ENCODE data around the gene CDK4.

The CDK4 gene

DNA sequence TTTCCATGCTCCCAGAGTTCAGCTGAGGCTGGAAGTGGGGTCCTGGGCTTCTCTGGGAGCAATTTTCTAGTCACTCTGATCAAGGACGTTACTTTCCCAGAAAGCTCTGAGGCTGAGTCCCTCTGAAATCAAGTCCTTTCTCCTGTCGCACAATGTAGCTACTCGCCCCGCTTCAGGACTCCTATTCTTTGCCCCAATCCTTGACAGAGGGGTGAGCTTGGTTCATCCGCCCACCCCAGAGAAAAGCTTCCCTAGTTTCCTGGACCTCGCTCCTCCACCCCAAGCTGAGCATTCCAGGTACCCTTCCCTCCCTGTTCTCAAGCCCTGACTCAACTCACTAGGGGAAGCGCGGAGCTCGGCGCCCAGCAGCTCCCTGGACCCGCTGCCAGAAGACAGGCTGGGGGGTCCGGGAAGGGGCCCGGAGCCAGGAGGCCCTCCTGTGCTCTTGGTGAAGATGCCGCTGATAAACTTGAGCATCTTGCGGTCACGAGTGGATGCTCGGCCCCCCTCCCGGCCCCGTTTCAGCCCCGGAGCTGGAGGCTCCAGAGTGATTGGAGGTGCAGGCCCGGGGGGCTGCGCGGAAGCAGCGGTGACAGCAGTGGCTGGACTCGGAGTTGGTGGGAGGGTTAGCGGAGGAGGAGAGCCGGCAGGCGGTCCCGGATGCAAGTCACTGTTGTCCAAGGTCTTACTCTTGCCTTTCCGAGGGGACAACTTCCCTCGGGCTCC is 15.2 kb downstream of the CDK4 start:
- DNase-seq: no peak

DNA sequence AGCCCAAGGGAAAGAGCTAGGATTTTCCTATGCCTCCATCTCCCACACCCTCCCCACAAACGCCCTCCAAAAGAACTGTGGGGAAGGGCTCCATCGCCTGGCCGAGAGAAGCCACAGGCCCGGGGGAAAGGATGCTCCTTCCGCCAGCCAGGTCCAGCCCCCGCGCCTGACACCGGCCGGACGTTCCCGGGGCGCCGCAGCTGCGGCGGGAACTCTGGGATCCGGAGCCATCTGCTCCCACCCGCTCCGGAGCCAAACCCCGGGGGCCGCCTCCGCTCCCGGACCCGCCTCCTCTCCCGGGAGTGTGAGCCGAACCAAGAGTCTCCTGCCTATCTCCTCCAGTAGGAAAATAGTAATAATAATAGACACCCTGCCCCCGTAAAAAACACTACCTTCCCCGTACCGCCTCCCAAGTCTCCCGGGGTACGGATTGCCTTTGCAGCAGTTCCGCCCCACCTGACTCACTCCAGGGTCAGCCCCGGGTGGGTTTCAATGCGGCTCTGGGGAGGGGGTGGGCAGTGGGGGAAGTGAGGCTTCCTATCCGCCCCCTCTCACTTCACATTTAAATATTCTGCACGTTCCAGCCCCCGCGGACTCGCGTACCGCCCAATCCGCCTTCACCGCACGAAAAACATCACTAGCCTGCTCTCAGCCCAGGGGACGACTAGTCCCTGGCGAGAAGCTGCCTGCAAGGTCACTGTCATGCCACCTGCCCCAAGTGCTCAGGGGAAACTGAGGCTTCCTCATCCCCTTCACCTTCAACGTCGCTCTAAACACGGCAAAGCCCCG is 16.0 kb downstream of the CDK4 start:
- no peak for DNase-seq

DNA sequence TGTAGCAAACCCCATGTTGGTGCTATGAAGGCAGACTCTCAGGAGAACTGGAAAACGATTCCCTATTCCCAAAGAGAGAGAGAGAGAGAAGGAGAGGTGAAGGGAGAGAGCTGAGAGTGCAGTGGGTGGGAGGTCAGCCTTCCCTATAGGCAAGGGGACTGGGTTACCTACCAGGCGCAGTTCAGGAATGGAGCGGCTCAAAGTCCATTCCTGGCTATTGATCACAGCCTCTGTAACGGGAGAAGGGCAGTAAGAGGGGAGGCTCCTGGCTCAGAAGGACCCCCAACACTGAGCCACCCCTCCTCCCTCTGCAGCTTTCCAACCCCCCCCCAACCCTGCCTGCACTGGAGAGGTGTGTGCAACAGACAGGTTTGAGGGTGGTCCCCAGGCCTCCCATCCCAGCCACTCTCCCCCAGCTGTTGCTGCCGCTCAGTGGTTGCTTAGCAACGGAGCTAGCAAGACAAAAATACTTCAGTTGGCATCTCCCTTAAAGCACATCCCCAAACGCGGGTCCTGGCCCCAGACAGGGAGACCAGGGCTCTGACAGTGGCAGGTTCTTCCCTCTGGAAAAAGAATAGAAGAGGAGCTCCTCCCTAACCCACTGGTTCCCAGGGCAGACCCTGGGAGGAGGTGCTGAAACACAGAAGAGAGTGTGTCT is 16.8 kb downstream of the CDK4 start:
- DNase-seq: no peak

DNA sequence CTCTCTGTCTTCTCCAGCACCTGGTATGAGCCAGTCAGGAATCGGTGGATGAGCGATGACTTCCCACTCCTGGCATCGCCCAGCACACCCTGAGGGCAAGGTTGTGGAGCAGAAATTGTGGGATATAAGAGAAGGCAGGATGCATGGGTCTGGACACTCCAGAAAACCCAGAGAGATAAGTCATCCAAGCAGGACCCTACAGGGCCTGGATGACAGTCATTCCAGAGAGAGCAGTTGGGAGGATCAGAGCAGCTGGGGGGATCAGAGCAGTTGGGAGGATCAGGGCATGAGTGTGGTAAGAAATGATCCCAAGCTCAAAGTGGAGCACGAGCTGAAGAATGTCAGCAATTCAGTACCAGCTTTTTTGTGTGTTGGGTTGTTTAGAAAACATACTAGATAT is 17.5 kb downstream of the CDK4 start:
- no peak for DNase-seq

DNA sequence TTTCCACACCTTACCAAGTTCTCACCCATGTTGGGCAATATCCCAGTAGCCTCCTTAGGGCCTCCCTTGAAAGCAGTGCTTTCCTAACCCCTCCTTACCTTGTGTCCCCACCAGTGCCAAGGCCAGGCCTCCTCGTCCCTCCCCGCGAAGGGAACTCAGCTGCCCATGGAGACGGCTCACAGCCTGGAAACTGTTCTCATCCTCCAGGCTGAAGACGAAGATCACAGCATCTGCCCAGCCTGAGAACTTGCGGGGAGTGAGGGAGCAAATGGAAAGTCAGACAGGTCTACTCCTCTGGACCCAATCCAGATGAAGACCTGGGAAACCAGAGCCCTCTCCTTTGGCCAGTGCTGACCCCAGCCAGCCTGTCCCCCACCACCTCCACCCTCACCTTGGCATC is 18.2 kb downstream of the CDK4 start:
- DNase-seq: no peak

DNA sequence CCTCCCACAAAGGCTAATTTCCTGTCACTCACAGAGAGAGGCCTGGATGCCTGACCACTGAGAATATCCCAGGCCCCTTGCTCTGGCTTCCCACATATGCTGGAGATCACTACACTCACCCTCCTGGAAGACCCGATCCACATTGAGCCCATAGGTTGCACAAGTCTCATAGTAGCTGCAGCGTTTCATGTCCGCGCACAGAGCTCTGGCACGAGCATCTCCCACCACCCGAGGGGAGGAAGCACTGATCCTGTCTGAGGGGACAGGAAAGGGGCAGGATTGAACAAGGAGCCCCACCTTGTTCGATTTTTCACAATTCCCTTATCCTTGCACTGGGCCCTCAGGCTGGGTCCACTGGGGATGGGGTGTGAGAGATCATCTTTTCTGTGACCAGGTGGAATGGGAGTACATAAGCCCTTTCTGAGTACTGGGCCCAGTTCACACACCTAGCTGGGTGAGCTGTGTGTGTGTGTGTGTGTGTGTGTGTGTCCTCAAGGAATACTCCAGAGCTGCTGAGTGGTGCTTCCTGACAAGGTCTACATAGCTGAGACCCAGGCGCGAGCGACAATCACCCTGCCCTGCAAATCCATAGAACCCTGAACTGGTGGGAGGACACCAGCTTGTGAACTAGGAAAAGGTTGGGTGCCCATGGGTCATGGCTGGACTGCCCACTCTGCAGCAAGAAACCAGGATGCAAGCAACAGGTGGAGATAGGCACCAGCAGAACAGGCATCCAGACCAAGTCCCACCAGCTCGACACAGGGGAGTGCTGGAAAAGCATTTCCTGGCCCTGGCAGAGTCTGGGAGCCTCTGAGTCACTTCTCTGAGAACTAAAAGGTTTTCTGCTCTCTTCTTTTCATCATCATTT is 19.1 kb downstream of the CDK4 start:
- no peak for DNase-seq

DNA sequence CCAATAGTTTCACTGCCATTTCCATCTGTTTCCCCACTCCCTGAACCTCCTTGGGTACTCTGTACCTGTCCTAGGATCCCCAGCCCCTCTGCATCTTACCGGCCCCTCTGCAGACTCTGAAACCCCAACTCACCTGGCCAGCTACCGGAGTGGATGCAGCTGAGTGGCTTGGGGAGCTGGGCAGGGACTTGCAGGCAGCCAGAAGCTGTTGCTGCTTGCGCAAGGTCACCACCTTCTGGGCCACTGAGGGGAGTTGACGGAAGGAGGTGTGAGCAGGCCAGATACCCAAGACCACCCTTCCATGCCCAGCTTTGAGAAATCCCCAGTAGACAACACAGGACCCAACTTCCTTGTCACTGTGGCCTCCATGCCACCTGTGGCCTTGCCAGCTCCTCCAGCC is 19.8 kb downstream of the CDK4 start:
- DNase-seq: no peak

DNA sequence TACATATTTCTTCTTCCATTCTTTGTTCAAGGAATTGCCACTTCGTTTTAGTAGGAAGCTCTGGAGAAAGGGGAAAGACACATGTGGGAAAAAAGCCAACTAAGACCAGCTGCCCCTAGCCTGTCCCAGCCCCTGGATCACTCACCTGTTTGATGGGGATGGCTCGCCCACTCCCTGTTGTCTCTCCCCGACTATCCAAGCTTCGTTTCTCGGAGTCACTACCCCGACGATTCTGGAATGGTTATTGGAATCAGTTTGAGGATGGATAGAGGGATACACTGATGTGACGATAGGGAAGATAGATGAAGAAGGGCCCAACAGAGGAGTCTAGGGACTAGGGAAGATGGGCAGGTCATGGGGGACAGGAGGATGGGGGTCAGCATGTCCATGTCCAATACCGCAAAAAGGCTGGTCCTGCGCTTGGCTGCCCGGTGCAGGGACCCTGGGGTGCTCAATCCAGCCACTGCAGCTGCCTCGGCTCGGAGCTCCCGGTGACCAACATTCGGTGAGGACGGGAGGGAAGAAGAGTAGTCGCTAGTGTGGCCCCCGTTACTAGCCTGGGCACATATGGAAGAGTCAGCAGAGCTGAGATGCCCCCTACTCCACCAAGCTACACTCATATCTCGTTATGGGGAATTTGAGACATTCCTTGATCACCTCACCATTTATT is 20.6 kb downstream of the CDK4 start:
- DNase-seq: no peak

DNA sequence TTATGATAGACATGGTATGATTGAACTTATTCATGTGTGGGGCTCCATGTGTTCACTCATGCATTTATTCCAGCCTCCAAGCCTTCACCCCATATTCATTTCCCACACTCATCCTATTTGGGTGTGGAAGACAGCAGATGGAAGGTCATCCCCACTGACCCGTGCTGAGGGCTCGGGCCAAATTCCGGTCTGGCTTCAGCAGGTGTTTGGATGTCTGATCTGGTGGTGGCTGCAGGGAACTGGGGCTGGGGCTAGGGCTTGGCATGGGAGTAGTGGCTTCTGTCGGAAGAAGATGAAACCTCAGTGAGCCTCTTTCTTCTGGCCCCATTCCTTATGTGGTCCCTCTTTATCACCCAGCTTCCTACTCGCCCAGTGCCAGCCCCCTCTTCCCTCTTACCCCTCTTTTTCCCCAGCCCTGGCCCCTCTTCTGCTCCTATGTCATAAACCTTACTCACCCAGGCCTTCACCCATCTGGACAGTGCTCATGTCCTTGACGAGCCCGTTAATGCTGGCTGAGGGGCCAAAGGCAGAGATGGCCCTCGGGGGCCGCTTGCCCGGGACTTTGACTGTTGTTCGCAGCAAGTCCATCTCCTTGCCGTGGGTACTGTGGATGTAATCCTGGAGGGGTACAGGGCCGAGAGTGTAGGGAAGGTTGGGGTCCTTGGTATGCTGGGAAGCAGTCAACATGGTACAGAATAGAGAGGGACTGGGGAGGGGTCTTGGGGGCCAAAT is 21.6 kb downstream of the CDK4 start:
- no peak for DNase-seq

DNA sequence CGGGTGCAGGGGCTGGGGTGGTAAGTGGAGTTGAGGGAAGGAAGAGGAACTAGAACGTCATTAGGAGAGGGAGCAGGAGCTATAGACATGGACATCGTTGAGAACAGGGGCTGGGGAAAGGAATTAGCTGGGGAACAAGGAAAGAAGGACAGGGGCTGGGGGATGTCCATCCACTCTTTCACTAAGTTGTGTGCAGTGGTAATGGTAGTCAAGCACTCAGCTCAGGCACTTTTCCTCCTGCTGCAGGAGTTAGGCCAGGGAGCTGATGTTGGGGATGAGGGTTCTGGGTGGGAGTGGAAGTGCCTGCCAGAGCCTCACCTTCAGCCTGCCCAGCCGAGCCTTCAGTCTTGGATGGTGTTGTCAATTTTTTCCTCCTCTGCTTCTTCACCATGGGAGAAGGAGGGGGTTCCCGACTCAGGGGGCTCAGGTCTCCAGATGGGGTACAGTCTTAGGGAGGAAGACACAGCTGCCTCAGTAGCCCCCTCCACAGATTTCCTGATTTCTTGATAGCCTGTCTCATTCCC is 22.7 kb downstream of the CDK4 start:
- DNase-seq: no peak

DNA sequence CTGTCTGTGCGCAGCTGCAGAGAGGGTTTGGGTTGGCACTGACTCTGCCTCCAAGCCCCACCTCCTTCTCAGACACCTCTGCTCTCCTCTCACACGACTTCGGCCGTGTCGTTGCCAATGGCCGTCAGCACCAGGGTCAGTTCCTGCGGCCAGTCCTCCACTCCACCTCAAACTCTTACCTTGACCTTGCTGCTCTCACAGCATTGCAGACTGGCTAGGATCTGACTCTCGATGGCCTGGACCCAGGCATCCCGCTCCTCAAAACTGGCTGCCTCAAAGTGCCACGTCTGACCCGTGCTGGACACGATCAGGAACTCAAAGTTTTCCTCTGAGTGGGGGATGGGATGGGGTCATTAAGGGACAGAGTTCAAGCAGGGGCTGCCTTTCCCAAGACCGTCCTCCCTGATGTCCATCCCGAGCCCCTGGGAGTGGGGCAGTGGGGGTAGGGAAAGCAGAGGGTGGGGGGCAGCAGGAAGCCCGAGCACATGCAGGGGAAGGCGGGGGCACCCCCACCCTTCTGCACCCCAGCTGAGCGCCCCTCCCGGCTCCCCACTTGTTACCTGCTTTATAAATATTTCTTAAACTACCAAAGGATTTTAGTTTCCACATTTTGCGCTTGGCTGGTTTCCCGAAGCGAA is 24.2 kb downstream of the CDK4 start:
- no peak for DNase-seq

DNA sequence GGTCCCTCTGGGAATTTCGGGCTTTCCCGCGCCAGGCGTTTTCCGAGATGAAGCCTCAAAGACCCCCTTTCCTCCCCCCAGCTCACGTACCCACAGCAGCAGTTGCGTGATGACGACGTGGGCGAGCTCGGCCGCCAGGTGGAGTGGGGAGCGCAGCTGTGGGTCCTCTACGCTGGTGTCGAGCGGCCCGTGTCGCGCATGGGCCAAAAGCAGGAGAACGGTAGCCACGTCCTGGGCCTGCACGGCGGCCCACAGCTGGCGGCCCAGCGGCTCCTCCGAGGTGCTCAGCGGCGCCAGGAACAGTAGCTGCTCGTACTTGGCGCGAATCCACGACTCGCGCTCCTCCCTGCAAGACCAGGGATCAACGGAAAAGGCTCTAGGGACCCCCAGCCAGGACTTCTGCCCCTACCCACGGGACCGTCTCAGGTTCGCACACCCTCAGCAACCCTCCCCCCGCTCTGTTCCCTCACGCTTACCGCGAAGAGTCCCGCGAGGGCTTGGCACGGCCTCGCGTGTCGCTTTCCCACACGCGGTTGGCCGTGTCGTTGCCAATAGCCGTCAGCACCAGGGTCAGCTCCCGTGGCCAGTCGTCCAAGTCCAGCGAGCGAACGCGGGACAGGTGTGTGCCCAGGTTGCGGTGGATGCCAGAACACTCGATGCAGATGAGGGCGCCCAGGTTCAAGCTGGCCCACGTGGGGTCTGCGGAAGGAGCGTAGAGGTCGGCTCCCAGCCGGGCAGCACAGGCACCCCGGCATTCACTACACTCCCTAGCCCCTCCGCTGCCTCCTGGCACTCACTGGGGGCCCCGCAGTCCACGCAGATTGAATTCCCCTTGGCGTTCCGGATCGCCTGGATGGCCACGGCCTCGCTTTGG is 25.0 kb downstream of the CDK4 start:
- DNase-seq: no peak

DNA sequence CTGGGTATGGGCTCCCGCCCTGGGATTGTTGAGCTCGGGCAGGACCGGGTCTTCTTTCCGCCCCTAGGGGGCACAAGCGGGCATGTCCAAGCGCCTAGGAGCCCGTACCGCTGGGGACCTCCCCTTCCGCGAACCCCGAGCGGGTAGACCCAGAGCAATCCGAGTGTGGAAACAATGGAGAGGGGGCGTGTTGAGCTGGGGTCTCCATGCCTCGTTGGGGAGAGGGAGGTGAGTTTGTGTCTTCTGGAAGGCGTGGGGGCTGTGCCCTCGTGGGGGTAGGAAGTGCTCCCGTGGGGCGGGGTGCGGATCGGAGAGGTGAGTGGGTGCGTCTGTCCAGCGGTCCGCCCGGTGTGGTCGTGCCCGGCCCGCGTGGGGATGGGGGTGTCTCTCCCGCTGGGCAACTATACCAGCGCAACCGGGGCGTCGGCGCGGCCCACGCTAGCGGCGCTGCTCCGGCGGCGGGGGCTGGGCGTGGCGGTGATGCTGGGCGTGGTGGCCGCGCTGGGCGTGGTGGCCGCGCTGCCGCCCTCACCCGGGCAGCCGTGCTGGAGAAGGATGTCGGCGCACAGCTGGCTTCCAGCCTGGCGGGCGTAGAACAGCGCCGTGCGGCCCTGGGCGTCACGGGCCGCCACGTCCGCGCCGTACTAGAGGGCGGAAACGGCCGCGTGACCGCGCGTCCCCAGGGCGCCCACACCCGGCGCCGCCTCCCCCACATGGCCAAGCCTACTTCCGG is 25.8 kb downstream of the CDK4 start:
- no peak for DNase-seq

DNA sequence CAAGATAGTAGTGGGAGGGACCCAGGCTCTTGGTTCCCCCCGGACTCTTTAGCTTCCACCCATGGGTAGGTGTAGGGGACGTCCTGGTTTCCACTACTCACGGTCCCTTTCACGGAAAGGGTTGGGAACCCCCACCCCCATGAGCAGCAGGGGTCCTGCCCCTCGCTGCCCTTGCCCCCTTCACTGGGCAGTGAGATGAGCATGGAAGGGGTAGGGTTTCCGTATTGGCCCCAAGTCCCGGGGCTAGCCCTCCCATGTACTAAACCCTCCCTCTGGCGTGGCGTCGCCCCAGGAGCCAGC is 26.3 kb downstream of the CDK4 start:
- DNase-seq: no peak

DNA sequence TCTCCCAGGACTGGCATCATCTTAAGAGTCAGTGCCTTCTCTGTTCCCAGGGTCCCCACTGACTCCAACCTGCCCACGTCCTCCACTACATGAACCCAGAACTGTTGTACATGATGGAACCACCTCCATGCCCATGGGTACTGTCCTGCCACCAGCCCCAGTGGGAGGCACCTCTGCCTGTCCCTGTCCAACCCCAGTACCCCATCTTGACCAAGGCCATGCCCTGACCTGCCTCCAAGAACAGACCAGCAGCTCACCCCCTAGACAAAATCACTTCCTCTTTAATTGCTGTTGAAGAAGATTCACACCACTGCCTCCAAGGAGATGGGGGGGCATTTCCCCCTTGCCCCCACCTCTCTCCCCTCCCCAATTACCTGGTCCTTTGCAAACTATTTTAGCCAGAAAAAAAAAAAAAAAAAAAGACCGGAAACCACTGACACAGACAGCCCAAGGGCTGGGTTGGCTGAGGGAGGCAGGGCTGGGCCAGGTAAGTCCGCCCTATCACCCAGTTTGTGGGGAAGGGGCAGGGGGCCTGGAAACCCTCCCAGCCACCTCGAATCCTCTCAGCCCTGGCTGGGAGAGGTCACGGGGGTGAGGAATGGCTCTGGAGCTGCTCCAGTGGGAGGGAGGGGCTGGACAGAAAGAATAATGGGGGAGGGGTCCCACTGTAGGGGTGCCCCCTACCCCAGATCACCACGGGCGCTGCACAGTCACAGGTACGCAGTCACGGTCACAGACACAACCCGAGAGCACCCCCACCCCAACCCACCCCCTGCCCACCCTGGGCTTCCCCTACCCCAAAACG is 27.0 kb downstream of the CDK4 start:
- DNase-seq: no peak

DNA sequence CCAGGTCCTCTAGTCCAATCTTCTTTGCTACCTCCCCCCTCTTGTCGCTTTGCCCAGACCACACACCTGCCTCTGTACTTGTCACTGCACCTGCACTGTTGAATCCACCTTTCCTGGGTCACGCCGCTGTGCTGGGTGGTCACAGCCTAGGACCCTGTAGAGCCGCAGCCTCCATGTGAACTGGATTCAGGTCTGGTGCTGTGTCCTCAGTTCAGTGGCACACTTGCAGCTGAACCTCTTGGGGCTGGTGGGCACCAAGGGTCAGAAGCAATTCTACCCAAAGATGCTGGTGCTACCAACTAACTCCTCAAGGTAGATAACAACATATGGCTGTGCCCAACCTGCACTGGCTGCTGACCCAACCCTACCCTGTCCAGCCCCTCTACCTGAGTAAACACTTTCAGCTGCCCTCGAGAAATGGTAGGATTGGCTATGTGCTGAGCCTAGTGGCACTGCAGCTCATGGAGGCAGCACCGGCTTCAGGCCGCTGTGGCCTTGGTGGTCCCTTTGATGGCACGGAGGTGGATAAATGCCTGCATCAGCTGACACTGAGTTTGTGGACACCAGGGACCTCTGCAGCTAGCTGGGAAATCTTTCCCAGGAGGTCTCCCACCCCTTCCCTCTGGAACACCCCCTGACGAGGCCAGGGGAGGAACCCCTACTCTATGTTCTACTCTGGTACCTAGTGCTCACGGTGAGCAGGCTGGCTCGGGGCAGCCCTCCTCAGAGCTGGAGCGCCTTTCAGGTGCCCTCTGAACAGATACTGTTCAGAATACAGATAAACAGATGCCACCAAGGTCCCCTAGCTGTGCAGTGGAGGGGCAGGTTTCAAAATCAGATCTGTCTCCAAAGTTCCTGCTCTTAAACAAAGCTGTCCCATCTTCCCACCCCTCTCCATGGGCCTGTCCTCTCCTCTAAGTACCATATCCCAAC is 27.8 kb downstream of the CDK4 start:
- no peak for DNase-seq

DNA sequence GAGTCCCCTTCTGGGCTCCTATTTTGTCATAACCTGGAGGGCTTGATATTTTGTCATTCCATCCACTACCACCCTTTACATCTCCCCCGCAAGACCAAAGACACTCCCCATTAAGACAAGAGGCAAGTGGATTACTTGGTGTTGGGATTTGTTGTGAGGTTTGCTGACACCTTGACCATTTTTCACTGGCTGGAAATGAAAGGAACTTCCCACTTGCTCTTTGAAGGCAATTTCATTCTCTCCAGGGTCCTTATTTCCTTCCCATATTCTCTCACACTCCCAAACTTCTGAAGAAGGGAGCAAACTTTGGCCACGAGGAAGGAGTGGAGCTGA is 28.5 kb downstream of the CDK4 start:
- DNase-seq: no peak

Measured in bone marrow (tissue), 2 donors.